Mesendoderm (in vitro differentiated cells): ENCODE measurements around the gene NEU4.

Experiments used
- DNase-seq: peaks from one replicate; pipeline ENCODE4 v3.0.0; 2013
- H2AK5ac ChIP-seq: 2 replicates; pipeline ENCODE4 v1.6.1; 2013; ENCODE audit warnings: low read length, inconsistent platforms
- H2BK120ac ChIP-seq: 2 replicates; pipeline ENCODE4 v1.6.1; 2013; ENCODE audit warnings: low read depth, mild to moderate bottlenecking, low read length, moderate library complexity, mixed read lengths
- H2BK15ac ChIP-seq: replicated peaks from 2 replicates; pipeline ENCODE4 v1.6.1; 2013; ENCODE audit warnings: low read depth, mild to moderate bottlenecking, moderate library complexity
- H2BK5ac ChIP-seq: 2 replicates; pipeline ENCODE4 v1.6.1; 2013; ENCODE audit warnings: low read length, inconsistent platforms
- H3K18ac ChIP-seq: 2 replicates; pipeline ENCODE4 v1.6.1; 2013; ENCODE audit warnings: mild to moderate bottlenecking, low read length, mixed read lengths
- H3K23ac ChIP-seq: one replicate; pipeline ENCODE4 v1.6.1; 2013; ENCODE audit warnings: low read length
- H3K27ac ChIP-seq: 2 replicates; pipeline ENCODE4 v1.5.1; 2013; ENCODE audit warnings: low read depth, mild to moderate bottlenecking, inconsistent platforms, low read length, moderate library complexity
- H3K27me3 ChIP-seq: 2 replicates; pipeline ENCODE4 v1.6.1; 2013; ENCODE audit warnings: low read length, control low read depth, mild to moderate bottlenecking, inconsistent platforms; ENCODE audit not compliant: insufficient read depth, poor library complexity
- H3K36me3 ChIP-seq: 2 replicates; pipeline ENCODE4 v1.6.1; 2013; ENCODE audit warnings: low read length, inconsistent platforms; ENCODE audit not compliant: control insufficient read depth, insufficient read depth
- H3K4ac ChIP-seq: one replicate; pipeline ENCODE4 v1.6.1; 2013; ENCODE audit warnings: low read depth, mild to moderate bottlenecking, low read length, moderate library complexity
- H3K4me1 ChIP-seq: 2 replicates; pipeline ENCODE4 v1.6.1; 2013; ENCODE audit warnings: low read depth, low read length, inconsistent platforms; ENCODE audit not compliant: control insufficient read depth
- H3K4me2 ChIP-seq: 2 replicates; pipeline ENCODE4 v1.6.1; 2013; ENCODE audit warnings: low read length
- H3K4me3 ChIP-seq: 2 replicates; pipeline ENCODE4 v1.5.1; 2013; ENCODE audit warnings: mild to moderate bottlenecking, low read length
- H3K56ac ChIP-seq: one replicate; pipeline ENCODE4 v1.6.1; 2013; ENCODE audit warnings: low read length
- H3K79me1 ChIP-seq: 2 replicates; pipeline ENCODE4 v1.6.1; 2013; ENCODE audit warnings: low read length, inconsistent platforms
- H3K79me2 ChIP-seq: 2 replicates; pipeline ENCODE4 v1.6.1; 2013; ENCODE audit warnings: mild to moderate bottlenecking, low read length; ENCODE audit not compliant: control insufficient read depth, insufficient read depth
- H3K9ac ChIP-seq: 2 replicates; pipeline ENCODE4 v1.6.1; 2013; ENCODE audit warnings: low read length, inconsistent platforms
- H4K5ac ChIP-seq: one replicate; pipeline ENCODE4 v1.6.1; 2013; ENCODE audit warnings: low read length
- H4K8ac ChIP-seq: one replicate; pipeline ENCODE4 v1.6.1; 2013; ENCODE audit warnings: low read depth, mild to moderate bottlenecking, control low read depth, low read length, moderate library complexity
- WGBS: extraction: QIAGEN DNeasy Blood & Tissue Kit; methylation state at CpG from one replicate; pipeline ENCODE4 v1.1.7; 2013; ENCODE audit warnings: low lambda C conversion rate, missing lambda C conversion rate; ENCODE audit not compliant: insufficient coverage; ENCODE audit errors: extremely low coverage; 5-methylcytosine and 5-hydroxymethylcytosine counted together

The NEU4 gene

GRCh38 chr2:241811201-241811951 lies 2.4 kb downstream of the NEU4 start:
- Histone ChIP-seq H3K9ac (no peak overlapping the region), H3K23ac (no peak overlapping the region), H3K79me1 (no peaks in the 10 kb centered on the region), H2BK15ac (no peak overlapping the region), H2BK5ac (no peak overlapping the region), H3K4me1 (peaks cover 3% of the 10 kb centered on the region), H3K27ac (no peak overlapping the region), H3K36me3 (no peaks in the 10 kb centered on the region), H3K4ac (no peak overlapping the region), H4K5ac (no peak overlapping the region), H3K27me3 (no peaks in the 10 kb centered on the region), H4K8ac (no peak overlapping the region), H3K56ac (no peak overlapping the region), H3K4me3 (no peak overlapping the region), H3K79me2 (no peaks in the 10 kb centered on the region), H2BK120ac (no peak overlapping the region), H3K4me2 (no peak overlapping the region), H2AK5ac (no peak overlapping the region), H3K18ac (no peak overlapping the region)
- WGBS: no CpG with 5 or more reads among the region's 27 CpGs
- DNase-seq: no peak

- Histone ChIP-seq H4K5ac (no peak overlapping the region), H3K27ac (no peak overlapping the region), H2BK15ac (no peak overlapping the region), H3K4ac (no peak overlapping the region), H3K23ac (no peak overlapping the region), H3K9ac (no peak overlapping the region), H2BK120ac (no peak overlapping the region), H2AK5ac (no peak overlapping the region), H3K79me2 (no peaks in the 10 kb centered on the region), H3K79me1 (no peaks in the 10 kb centered on the region), H2BK5ac (no peak overlapping the region), H4K8ac (no peak overlapping the region), H3K27me3 (no peaks in the 10 kb centered on the region), H3K56ac (no peak overlapping the region), H3K18ac (no peak overlapping the region), H3K4me3 (no peak overlapping the region), H3K4me2 (no peak overlapping the region), H3K4me1 (peaks cover 3% of the 10 kb centered on the region), H3K36me3 (no peaks in the 10 kb centered on the region)
- DNase-seq: no peak
- no CpG with 5 or more reads among the region's 20 CpGs for WGBS
Measured at GRCh38 chr2:241811952-241812729, 3.1 kb downstream of the NEU4 start.

GRCh38 chr2:241812730-241813643 lies 4.0 kb downstream of the NEU4 start:
- Histone ChIP-seq H3K79me2 (no peaks in the 10 kb centered on the region), H3K4me1 (peaks cover 3% of the 10 kb centered on the region), H3K4ac (no peak overlapping the region), H4K5ac (no peak overlapping the region), H3K27ac (no peak overlapping the region), H3K9ac (no peak overlapping the region), H3K4me2 (no peak overlapping the region), H2AK5ac (no peak overlapping the region), H3K27me3 (no peaks in the 10 kb centered on the region), H3K4me3 (no peak overlapping the region), H3K79me1 (no peaks in the 10 kb centered on the region), H3K56ac (no peak overlapping the region), H2BK15ac (no peak overlapping the region), H2BK120ac (no peak overlapping the region), H3K36me3 (no peaks in the 10 kb centered on the region), H3K18ac (no peak overlapping the region), H3K23ac (no peak overlapping the region), H2BK5ac (no peak overlapping the region), H4K8ac (no peak overlapping the region)
- no CpG with 5 or more reads among the region's 40 CpGs for WGBS
- no peak for DNase-seq

GRCh38 chr2:241813644-241814392 lies 4.8 kb downstream of the NEU4 start:
- Histone ChIP-seq H3K4me2 (no peak overlapping the region), H3K18ac (no peak overlapping the region), H3K56ac (no peak overlapping the region), H3K27me3 (no peaks in the 10 kb centered on the region), H2BK120ac (no peak overlapping the region), H4K8ac (no peak overlapping the region), H3K4me1 (no peaks in the 10 kb centered on the region), H3K4ac (no peak overlapping the region), H3K27ac (no peak overlapping the region), H3K9ac (no peak overlapping the region), H3K23ac (no peak overlapping the region), H3K79me2 (no peaks in the 10 kb centered on the region), H3K4me3 (no peak overlapping the region), H2BK5ac (no peak overlapping the region), H3K36me3 (no peaks in the 10 kb centered on the region), H3K79me1 (no peaks in the 10 kb centered on the region), H2AK5ac (no peak overlapping the region), H4K5ac (no peak overlapping the region), H2BK15ac (no peak overlapping the region)
- no CpG with 5 or more reads among the region's 20 CpGs for WGBS
- no peak for DNase-seq

- Histone ChIP-seq H3K4me2 (no peak overlapping the region), H2BK15ac (no peak overlapping the region), H2BK5ac (no peak overlapping the region), H3K9ac (no peak overlapping the region), H2BK120ac (no peak overlapping the region), H3K4me3 (no peak overlapping the region), H4K8ac (no peak overlapping the region), H3K23ac (no peak overlapping the region), H3K79me2 (no peaks in the 10 kb centered on the region), H3K27ac (no peak overlapping the region), H3K18ac (no peak overlapping the region), H3K56ac (no peak overlapping the region), H4K5ac (no peak overlapping the region), H3K79me1 (no peaks in the 10 kb centered on the region), H3K27me3 (no peaks in the 10 kb centered on the region), H3K4ac (no peak overlapping the region), H3K36me3 (no peaks in the 10 kb centered on the region), H3K4me1 (no peaks in the 10 kb centered on the region), H2AK5ac (no peak overlapping the region)
- no peak for DNase-seq
- WGBS: no CpG with 5 or more reads among the region's 17 CpGs
Measured at GRCh38 chr2:241814393-241814642, 5.3 kb downstream of the NEU4 start.
